IMR-90 (cell line): Measurements from ENCODE around the gene TIMP1. TPM values are rescaled to one million over a fixed set of nuclear protein-coding genes. Genes with fewer than 3 reads are reported as not detected.

ENCODE experiments used
- ATAC-seq: fragments of 200-7000 bp; cut with Tn5 transposase; 2 replicates; pipeline ENCODE4 v1.9.1; 2020; ENCODE audit warnings: low read depth, mild to moderate bottlenecking, moderate library complexity
- BruUV-seq: library from RNA; stranded (reverse); fragments of 400-500 nt; replicated peaks from 2 replicates; lab custom pipeline; 2021; lab: Mats Ljungman, UMichigan
- CTCF ChIA-PET: fragments of 300-600 bp; formaldehyde crosslinking; extraction: SDS; loops from one replicate; lab custom pipeline; 2021; ENCODE audit warnings: antibody characterized with exemption; lab: Yijun Ruan, JAX
- POLR2A ChIA-PET: fragments of 300-600 bp; sonication (Branson Sonifier 250); formaldehyde crosslinking; loops from one replicate; lab custom pipeline; 2022; ENCODE audit warnings: antibody characterized with exemption; ENCODE audit not compliant: unreplicated experiment; lab: Charles Lee
- DNase-seq: peaks from one replicate; pipeline ENCODE4 v3.0.0; 2013
- H2AFZ ChIP-seq: replicated peaks from 2 replicates; pipeline ENCODE3; 2013; ENCODE audit warnings: low read length, mild to moderate bottlenecking; ENCODE audit not compliant: poor library complexity
- H2AK5ac ChIP-seq: 2 replicates; pipeline ENCODE4 v1.6.1; 2013; ENCODE audit warnings: low read depth, low read length, inconsistent platforms
- H2AK9ac ChIP-seq: replicated peaks from 2 replicates; pipeline ENCODE3; 2013; ENCODE audit warnings: mild to moderate bottlenecking, low read depth, low read length, moderate library complexity; ENCODE audit not compliant: poor library complexity
- H2BK120ac ChIP-seq: 2 replicates; pipeline ENCODE4 v1.6.1; 2013; ENCODE audit warnings: low read depth, low read length, inconsistent platforms
- H2BK15ac ChIP-seq: 3 replicates; pipeline ENCODE4 v1.6.1; 2013; ENCODE audit warnings: low read depth, low read length, inconsistent platforms
- H2BK20ac ChIP-seq: 2 replicates; pipeline ENCODE4 v1.6.1; 2013; ENCODE audit warnings: low read depth, mild to moderate bottlenecking, inconsistent platforms, low read length, moderate library complexity
- H2BK5ac ChIP-seq: 2 replicates; pipeline ENCODE4 v1.6.1; 2013; ENCODE audit warnings: mild to moderate bottlenecking, low read depth, low read length, inconsistent platforms; ENCODE audit not compliant: poor library complexity, severe bottlenecking
- H3K14ac ChIP-seq: replicated peaks from 2 replicates; pipeline ENCODE4 v1.6.1; 2013; ENCODE audit warnings: low read depth, low read length, inconsistent platforms
- H3K18ac ChIP-seq: 2 replicates; pipeline ENCODE4 v1.6.1; 2013; ENCODE audit warnings: low read depth, low read length, control low read depth
- H3K23ac ChIP-seq: 2 replicates; pipeline ENCODE4 v1.6.1; 2013; ENCODE audit warnings: low read depth, low read length, inconsistent platforms
- H3K27ac ChIP-seq: 2 replicates; pipeline ENCODE4 v1.5.1; 2013; ENCODE audit warnings: mild to moderate bottlenecking, control low read depth, low read length; ENCODE audit not compliant: insufficient read depth
- H3K27me3 ChIP-seq: 2 replicates; pipeline ENCODE4 v1.6.1; 2013; ENCODE audit warnings: low read length; ENCODE audit not compliant: control insufficient read depth, insufficient read depth
- H3K36me3 ChIP-seq: 2 replicates; pipeline ENCODE4 v1.6.1; 2013; ENCODE audit warnings: low read length, mixed read lengths; ENCODE audit not compliant: control insufficient read depth, insufficient read depth
- H3K4ac ChIP-seq: 2 replicates; pipeline ENCODE4 v1.6.1; 2013; ENCODE audit warnings: low read depth, low read length, inconsistent platforms
- H3K4me1 ChIP-seq: 2 replicates; pipeline ENCODE4 v1.6.1; 2013; ENCODE audit warnings: low read length, mixed read lengths; ENCODE audit not compliant: control insufficient read depth, insufficient read depth
- H3K4me2 ChIP-seq: 2 replicates; pipeline ENCODE4 v1.6.1; 2013; ENCODE audit warnings: low read depth, mild to moderate bottlenecking, control low read depth, low read length, moderate library complexity
- H3K4me3 ChIP-seq: 2 replicates; pipeline ENCODE4 v1.5.1; 2013; ENCODE audit warnings: low read depth, mild to moderate bottlenecking, control low read depth, low read length, moderate library complexity; ENCODE audit not compliant: insufficient read depth
- H3K56ac ChIP-seq: 2 replicates; pipeline ENCODE4 v1.6.1; 2013; ENCODE audit warnings: low read length, inconsistent platforms; ENCODE audit not compliant: insufficient read depth; ENCODE audit errors: extremely low read depth
- H3K79me1 ChIP-seq, 2 experiments: 2 replicates each; pipeline ENCODE4 v1.6.1; 2013; ENCODE audit warnings: low read length in 2 of 2, inconsistent platforms in 1 of 2, low read depth in 1 of 2
- H3K9ac ChIP-seq: 2 replicates; pipeline ENCODE4 v1.6.1; 2013; ENCODE audit warnings: low read depth, low read length, control low read depth
- H3K9me1 ChIP-seq: 2 replicates; pipeline ENCODE4 v1.6.1; 2013; ENCODE audit warnings: low read length, inconsistent platforms; ENCODE audit not compliant: insufficient read depth
- H3K9me3 ChIP-seq: 2 replicates; pipeline ENCODE4 v1.6.1; 2013; ENCODE audit warnings: low read length; ENCODE audit not compliant: control insufficient read depth, insufficient read depth
- H4K20me1 ChIP-seq: 2 replicates; pipeline ENCODE4 v1.6.1; 2013; ENCODE audit warnings: low read length, inconsistent platforms; ENCODE audit not compliant: insufficient read depth
- H4K5ac ChIP-seq: 2 replicates; pipeline ENCODE4 v1.6.1; 2013; ENCODE audit warnings: mild to moderate bottlenecking, low read depth, low read length, control low read depth
- H4K8ac ChIP-seq, 2 experiments: 2 replicates each; pipeline ENCODE4 v1.6.1; 2013; ENCODE audit warnings: low read depth in 2 of 2, low read length in 2 of 2, control low read depth in 1 of 2, inconsistent platforms in 1 of 2
- H4K91ac ChIP-seq: 2 replicates; pipeline ENCODE4 v1.6.1; 2013; ENCODE audit warnings: low read depth, low read length, inconsistent platforms; ENCODE audit not compliant: insufficient read depth
- CHD1 ChIP-seq: IDR thresholded peaks from 2 replicates; pipeline ENCODE4 v1.6.1; 2012; ENCODE audit warnings: low read depth, low read length, improper control_type of control experiment
- ELK1 ChIP-seq: fragments of 150-350 bp; IDR thresholded peaks from 2 replicates; pipeline ENCODE4 v1.6.1; 2016; ENCODE audit warnings: low read depth, mild to moderate bottlenecking, low read length, moderate library complexity, borderline replicate concordance
- WGBS, 2 experiments: methylation state at CpG; one replicate each; pipeline versions ENCODE4 v1.1.5 to v1.1.7; 2013; ENCODE audit warnings: missing lambda C conversion rate in 2 of 2; ENCODE audit not compliant: insufficient read length in 1 of 2; ENCODE audit errors: extremely low coverage in 2 of 2; 5-methylcytosine and 5-hydroxymethylcytosine counted together
- dilution Hi-C: fragments of 300-500 bp; cut with HindIII; formaldehyde crosslinking; loops from one replicate; pipeline ENCODE4 v1.14.3; 2018; ENCODE audit warnings: low sequenced_read_pairs; ENCODE audit not compliant: unreplicated experiment
- in situ Hi-C: fragments of 300-500 bp; cut with MboI; formaldehyde crosslinking; loops from 3 replicates; pipeline ENCODE4 v1.14.3; 2019; ENCODE audit warnings: low sequenced_read_pairs, inconsistent platforms, mixed read lengths
- intact Hi-C: fragments of 100-400 bp; cut with micrococcal nuclease; formaldehyde crosslinking; loops from 2 replicates; pipeline ENCODE4 v1.10.0; 2022
- polyA plus RNA-seq, 3 experiments: library from polyadenylated mRNA; depleted of rRNA; stranded (reverse); fragments of >200 nt; gene quantifications; 2 replicates each; pipeline ENCODE4 v1.2.3, GENCODE V29; 2012; ENCODE audit warnings: low replicate concordance in 1 of 3
- total RNA-seq: library from RNA; depleted of rRNA; stranded (reverse); fragments of >200 nt; gene quantifications from 2 replicates; pipeline ENCODE4 v1.2.3, GENCODE V29; 2012

TIMP1 gene
- total and polyA plus RNA-seq, 2 of the 4 experiments (the other 2 are of a cell fraction): 512 to 3,078 TPM

GRCh38 chrX:47620303-47620685 lies 38.1 kb downstream of the TIMP1 start:
- Histone ChIP-seq H3K4me2 (no peak overlapping the region), H3K23ac (no peak overlapping the region), H3K4me1 (no peaks in the 10 kb centered on the region), H3K4ac (no peak overlapping the region), H3K79me1 (no peaks in the 10 kb centered on the region), H4K91ac (no peak overlapping the region), H3K56ac (no peak overlapping the region), H2AK9ac (no peak overlapping the region), H3K9ac (no peak overlapping the region), H2BK15ac (no peak overlapping the region), H2AFZ (no peak overlapping the region), H2BK120ac (no peak overlapping the region), H4K5ac (no peak overlapping the region), H3K9me3 (no peaks in the 10 kb centered on the region), H3K9me1 (no peaks in the 10 kb centered on the region), H4K8ac (no peak overlapping the region), H3K36me3 (no peaks in the 10 kb centered on the region), H2BK5ac (no peak overlapping the region), H2BK20ac (no peak overlapping the region), H3K4me3 (no peak overlapping the region), H3K27me3 (peaks cover 7% of the 10 kb centered on the region; the same call in 1 of the 2 replicates), H3K14ac (no peak overlapping the region), H2AK5ac (no peak overlapping the region), H3K27ac (no peak overlapping the region), H3K18ac (no peak overlapping the region), H4K20me1 (no peaks in the 10 kb centered on the region)
- TF ChIP-seq CHD1: no peak
- no peak for TF ChIP-seq ELK1
- intact Hi-C loops: no loop called here
- POLR2A ChIA-PET: no interaction called here
- no CpG with 5 or more reads among the region's 9 CpGs for WGBS, 2 experiments
- CTCF ChIA-PET: interaction anchor here (0.8 kb wide), 1 partner anchor 81 kb away, joined by 3 read pairs; no protein-coding TSS in a partner anchor
- in situ Hi-C loops: no loop called here
- BruUV-seq: no TSS peak
- dilution Hi-C loops: no loop called here
- DNase-seq (no peak), ATAC-seq (no peak)
